Middle frontal gyrus (tissue), 1 donor: ENCODE data around the gene PNKP.

Experiments used
- DNase-seq: peaks from one replicate; pipeline ENCODE4 v3.0.0-alpha.2; 2015; ENCODE audit warnings: low spot score; ENCODE audit errors: extremely low spot score

The PNKP gene

GRCh38 chr19:49847731-49848696 is 19.4 kb downstream of the PNKP start:
- no peak for DNase-seq

GRCh38 chr19:49846408-49846807 is 21.0 kb downstream of the PNKP start:
- no peak for DNase-seq

GRCh38 chr19:49845414-49845813 is 22.0 kb downstream of the PNKP start:
- DNase-seq = no peak

GRCh38 chr19:49844138-49845095 is 23.0 kb downstream of the PNKP start:
- DNase-seq = no peak

GRCh38 chr19:49843265-49843664 is 24.1 kb downstream of the PNKP start:
- no peak for DNase-seq

GRCh38 chr19:49840736-49841249 is 26.6 kb downstream of the PNKP start:
- no peak for DNase-seq

- DNase-seq = no peak
These were observed 27.1 kb downstream of the PNKP start for GRCh38 chr19:49840321-49840720.

GRCh38 chr19:49839713-49840112 is 27.7 kb downstream of the PNKP start:
- DNase-seq = no peak

- DNase-seq = no peak
These were observed 28.3 kb downstream of the PNKP start for GRCh38 chr19:49838885-49839588.

- DNase-seq = no peak
These were observed 30.0 kb downstream of the PNKP start for GRCh38 chr19:49837425-49837824.

- DNase-seq = no peak
These were observed 30.4 kb downstream of the PNKP start for GRCh38 chr19:49837009-49837310.

- DNase-seq = no peak
These were observed 31.0 kb downstream of the PNKP start for GRCh38 chr19:49836176-49837008.

GRCh38 chr19:49835562-49835961 is 31.8 kb downstream of the PNKP start:
- DNase-seq = no peak

GRCh38 chr19:49833599-49833998 is 33.8 kb downstream of the PNKP start:
- DNase-seq = no peak

- no peak for DNase-seq
These were observed 34.8 kb downstream of the PNKP start for GRCh38 chr19:49832556-49832955.

GRCh38 chr19:49831592-49831991 is 35.8 kb downstream of the PNKP start:
- no peak for DNase-seq

GRCh38 chr19:49830766-49831165 is 36.6 kb downstream of the PNKP start:
- no peak for DNase-seq

GRCh38 chr19:49829721-49830120 is 37.7 kb downstream of the PNKP start:
- DNase-seq = no peak

- no peak for DNase-seq
These were observed 38.2 kb downstream of the PNKP start for GRCh38 chr19:49829200-49829599.

- DNase-seq = no peak
These were observed 40.3 kb downstream of the PNKP start for GRCh38 chr19:49827034-49827433.
